Panc1 (cell line): Measurements from ENCODE around the gene FIBP. TPM values are rescaled to one million over a fixed set of nuclear protein-coding genes. Genes with fewer than 3 reads are reported as not detected.

Experiments used
- ATAC-seq: fragments of 200-7000 bp; cut with Tn5 transposase; 2 replicates; pipeline ENCODE4 v1.9.1; 2020; ENCODE audit warnings: mild to moderate bottlenecking, moderate library complexity
- BruUV-seq: library from RNA; stranded (reverse); fragments of 400-500 nt; replicated peaks from 2 replicates; lab custom pipeline; 2021; lab: Mats Ljungman, UMichigan
- CTCF ChIA-PET: fragments of 300-600 bp; sonication (Branson Sonifier 250); formaldehyde crosslinking; loops from one replicate; lab custom pipeline; 2022; ENCODE audit warnings: antibody characterized with exemption; lab: Charles Lee
- POLR2A ChIA-PET: fragments of 300-600 bp; sonication (Branson Sonifier 250); formaldehyde crosslinking; loops from one replicate; lab custom pipeline; 2022; ENCODE audit warnings: antibody characterized with exemption; lab: Charles Lee
- DNase-seq: peaks from one replicate; pipeline ENCODE4 v3.0.0-alpha.2; 2010; ENCODE audit warnings: low read depth, low spot score
- H3K27ac ChIP-seq: 2 replicates; pipeline ENCODE4 v1.5.1; 2011; ENCODE audit warnings: mild to moderate bottlenecking, low read length, inconsistent platforms
- H3K27me3 ChIP-seq: fragments of 200-500 bp; sonication (Bioruptor generic); 2 replicates; pipeline ENCODE4 v1.6.0; 2014; ENCODE audit warnings: low read length, inconsistent platforms; ENCODE audit not compliant: control insufficient read depth, insufficient read depth
- H3K36me3 ChIP-seq: fragments of 200-500 bp; sonication (Bioruptor generic); 2 replicates; pipeline ENCODE4 v1.5.1; 2014; ENCODE audit warnings: inconsistent platforms, mild to moderate bottlenecking, low read length, moderate library complexity; ENCODE audit not compliant: control insufficient read depth, insufficient read depth
- H3K4me1 ChIP-seq: 2 replicates; pipeline ENCODE4 v1.5.1; 2011; ENCODE audit warnings: inconsistent platforms, mild to moderate bottlenecking, low read length, moderate library complexity; ENCODE audit not compliant: control insufficient read depth, insufficient read depth
- H3K4me3 ChIP-seq, 2 experiments: 2 replicates each; pipeline ENCODE4 v1.5.1; 2011 to 2012; ENCODE audit warnings: low read depth in 2 of 2, low read length in 2 of 2, mild to moderate bottlenecking in 2 of 2, inconsistent platforms in 1 of 2, moderate library complexity in 1 of 2
- H3K9me3 ChIP-seq: fragments of 200-500 bp; sonication (Bioruptor generic); 2 replicates; pipeline ENCODE4 v1.5.1; 2014; ENCODE audit warnings: low read depth, mild to moderate bottlenecking, inconsistent platforms, low read length, moderate library complexity; ENCODE audit not compliant: control insufficient read depth, insufficient read depth
- POLR2AphosphoS5 ChIP-seq: IDR thresholded peaks from 2 replicates; pipeline ENCODE4 v1.6.1; 2012; ENCODE audit warnings: mild to moderate bottlenecking, low read depth, low read length, moderate library complexity
- SIN3A ChIP-seq: IDR thresholded peaks from 2 replicates; pipeline ENCODE4 v1.6.1; 2012; ENCODE audit warnings: low read depth, mild to moderate bottlenecking, low read length, moderate library complexity, borderline replicate concordance; ENCODE audit not compliant: insufficient read depth
- TCF7L2 ChIP-seq: IDR thresholded peaks from 2 replicates; pipeline ENCODE4 v1.6.1; 2011; ENCODE audit warnings: mild to moderate bottlenecking, low read depth, low read length, inconsistent platforms
- in situ Hi-C: cut with HindIII; loops from 2 replicates; pipeline ENCODE4 v1.10.0; 2016; ENCODE audit warnings: low sequenced_read_pairs, low pct_unique_long_range_greater_than_20kb
- intact Hi-C: fragments of 100-400 bp; cut with micrococcal nuclease; formaldehyde crosslinking; loops from one replicate; pipeline ENCODE4 v1.10.0; 2022; ENCODE audit not compliant: unreplicated experiment
- total RNA-seq: library from RNA; stranded (reverse); gene quantifications from one replicate; pipeline ENCODE4 v1.2.1, GENCODE V29; 2021; ENCODE audit not compliant: unreplicated experiment
- TF ChIP-seq, protein P1 (sequence below), 2 experiments: IDR thresholded peaks; 2 replicates each; pipeline ENCODE4 v1.6.1; 2011 to 2012; ENCODE audit warnings: low read depth in 2 of 2, control low read depth in 1 of 2, low read length in 1 of 2, mild to moderate bottlenecking in 1 of 2, moderate library complexity in 1 of 2; ENCODE audit not compliant: insufficient read depth in 1 of 2
- TF ChIP-seq, protein P2 (sequence below): fragments of 450-650 bp; IDR thresholded peaks from 2 replicates; pipeline ENCODE4 v1.5.1; 2017; ENCODE audit warnings: mild to moderate bottlenecking

Gene FIBP
- total RNA-seq, 1 experiment from 2014 or later: 105 TPM

DNA sequence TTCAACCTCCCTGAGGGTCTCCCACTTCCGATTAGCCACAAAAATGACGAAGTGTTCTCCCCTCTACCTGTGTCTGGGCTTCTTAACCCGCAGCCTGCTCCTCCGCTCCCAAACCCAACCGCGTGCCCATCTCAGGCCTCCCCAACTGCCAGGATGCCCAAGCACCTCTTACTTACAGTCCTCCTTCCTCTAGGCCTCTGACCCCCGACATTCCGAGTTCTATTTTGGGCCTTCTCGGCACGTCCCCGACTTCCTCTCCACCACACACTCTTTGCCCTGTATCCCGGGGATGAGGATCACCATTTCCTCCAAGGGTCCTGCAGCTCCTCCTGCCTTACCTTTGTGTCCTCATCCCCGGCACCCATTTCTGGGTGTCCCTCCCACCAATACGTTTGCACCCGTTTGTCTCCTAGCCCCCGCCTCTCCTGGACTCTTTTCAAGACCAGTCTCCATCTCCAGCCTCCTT lies 28.4 kb downstream of the FIBP start:
- intact Hi-C loops (loop anchor here (10.0 kb wide), 1 partner anchor 305 kb away; the partner anchor contains the start of gene LTBP3), in situ Hi-C loops (no loop called here)
- Histone ChIP-seq H3K27me3 (no peaks in the 10 kb centered on the region), H3K27ac (peak overlapping the region; percentile 98), H3K4me1 (peaks cover 40% of the 10 kb centered on the region), H3K9me3 (no peaks in the 10 kb centered on the region), H3K4me3 (peak overlapping the region; percentile 85 to 99), H3K36me3 (peaks cover 20% of the 10 kb centered on the region)
- ChIA-PET CTCF (interaction anchor here (0.8 to 3.3 kb wide), 7 partner anchors 9 to 42 kb away, joined by 3 to 22 read pairs (median 4); partner anchors contain the start of genes CCDC85B and FIBP), POLR2A (interaction anchor here (0.6 to 1.9 kb wide), 13 partner anchors 8 to 292 kb away, joined by 3 to 10 read pairs (median 4); partner anchors contain the start of genes CCDC85B, FIBP, KAT5 and SF3B2)
- peak; percentile 7 for ATAC-seq
- BruUV-seq: no TSS peak
- DNase-seq: no peak
- TF ChIP-seq SIN3A (no peak), TCF7L2 (no peak), POLR2AphosphoS5 (0 out of 2 replicates have a peak, but pooled peaks have one; percentile 8)
- TF ChIP-seq, protein P1, sequence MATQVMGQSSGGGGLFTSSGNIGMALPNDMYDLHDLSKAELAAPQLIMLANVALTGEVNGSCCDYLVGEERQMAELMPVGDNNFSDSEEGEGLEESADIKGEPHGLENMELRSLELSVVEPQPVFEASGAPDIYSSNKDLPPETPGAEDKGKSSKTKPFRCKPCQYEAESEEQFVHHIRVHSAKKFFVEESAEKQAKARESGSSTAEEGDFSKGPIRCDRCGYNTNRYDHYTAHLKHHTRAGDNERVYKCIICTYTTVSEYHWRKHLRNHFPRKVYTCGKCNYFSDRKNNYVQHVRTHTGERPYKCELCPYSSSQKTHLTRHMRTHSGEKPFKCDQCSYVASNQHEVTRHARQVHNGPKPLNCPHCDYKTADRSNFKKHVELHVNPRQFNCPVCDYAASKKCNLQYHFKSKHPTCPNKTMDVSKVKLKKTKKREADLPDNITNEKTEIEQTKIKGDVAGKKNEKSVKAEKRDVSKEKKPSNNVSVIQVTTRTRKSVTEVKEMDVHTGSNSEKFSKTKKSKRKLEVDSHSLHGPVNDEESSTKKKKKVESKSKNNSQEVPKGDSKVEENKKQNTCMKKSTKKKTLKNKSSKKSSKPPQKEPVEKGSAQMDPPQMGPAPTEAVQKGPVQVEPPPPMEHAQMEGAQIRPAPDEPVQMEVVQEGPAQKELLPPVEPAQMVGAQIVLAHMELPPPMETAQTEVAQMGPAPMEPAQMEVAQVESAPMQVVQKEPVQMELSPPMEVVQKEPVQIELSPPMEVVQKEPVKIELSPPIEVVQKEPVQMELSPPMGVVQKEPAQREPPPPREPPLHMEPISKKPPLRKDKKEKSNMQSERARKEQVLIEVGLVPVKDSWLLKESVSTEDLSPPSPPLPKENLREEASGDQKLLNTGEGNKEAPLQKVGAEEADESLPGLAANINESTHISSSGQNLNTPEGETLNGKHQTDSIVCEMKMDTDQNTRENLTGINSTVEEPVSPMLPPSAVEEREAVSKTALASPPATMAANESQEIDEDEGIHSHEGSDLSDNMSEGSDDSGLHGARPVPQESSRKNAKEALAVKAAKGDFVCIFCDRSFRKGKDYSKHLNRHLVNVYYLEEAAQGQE (IDR thresholded peaks at IDR 0.05; ENCODE audit: insufficient read depth in 1 of 2, low read depth in 2 of 2, low read length in 1 of 2): no peak
- TF ChIP-seq, protein P2, sequence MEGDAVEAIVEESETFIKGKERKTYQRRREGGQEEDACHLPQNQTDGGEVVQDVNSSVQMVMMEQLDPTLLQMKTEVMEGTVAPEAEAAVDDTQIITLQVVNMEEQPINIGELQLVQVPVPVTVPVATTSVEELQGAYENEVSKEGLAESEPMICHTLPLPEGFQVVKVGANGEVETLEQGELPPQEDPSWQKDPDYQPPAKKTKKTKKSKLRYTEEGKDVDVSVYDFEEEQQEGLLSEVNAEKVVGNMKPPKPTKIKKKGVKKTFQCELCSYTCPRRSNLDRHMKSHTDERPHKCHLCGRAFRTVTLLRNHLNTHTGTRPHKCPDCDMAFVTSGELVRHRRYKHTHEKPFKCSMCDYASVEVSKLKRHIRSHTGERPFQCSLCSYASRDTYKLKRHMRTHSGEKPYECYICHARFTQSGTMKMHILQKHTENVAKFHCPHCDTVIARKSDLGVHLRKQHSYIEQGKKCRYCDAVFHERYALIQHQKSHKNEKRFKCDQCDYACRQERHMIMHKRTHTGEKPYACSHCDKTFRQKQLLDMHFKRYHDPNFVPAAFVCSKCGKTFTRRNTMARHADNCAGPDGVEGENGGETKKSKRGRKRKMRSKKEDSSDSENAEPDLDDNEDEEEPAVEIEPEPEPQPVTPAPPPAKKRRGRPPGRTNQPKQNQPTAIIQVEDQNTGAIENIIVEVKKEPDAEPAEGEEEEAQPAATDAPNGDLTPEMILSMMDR: no peak

DNA sequence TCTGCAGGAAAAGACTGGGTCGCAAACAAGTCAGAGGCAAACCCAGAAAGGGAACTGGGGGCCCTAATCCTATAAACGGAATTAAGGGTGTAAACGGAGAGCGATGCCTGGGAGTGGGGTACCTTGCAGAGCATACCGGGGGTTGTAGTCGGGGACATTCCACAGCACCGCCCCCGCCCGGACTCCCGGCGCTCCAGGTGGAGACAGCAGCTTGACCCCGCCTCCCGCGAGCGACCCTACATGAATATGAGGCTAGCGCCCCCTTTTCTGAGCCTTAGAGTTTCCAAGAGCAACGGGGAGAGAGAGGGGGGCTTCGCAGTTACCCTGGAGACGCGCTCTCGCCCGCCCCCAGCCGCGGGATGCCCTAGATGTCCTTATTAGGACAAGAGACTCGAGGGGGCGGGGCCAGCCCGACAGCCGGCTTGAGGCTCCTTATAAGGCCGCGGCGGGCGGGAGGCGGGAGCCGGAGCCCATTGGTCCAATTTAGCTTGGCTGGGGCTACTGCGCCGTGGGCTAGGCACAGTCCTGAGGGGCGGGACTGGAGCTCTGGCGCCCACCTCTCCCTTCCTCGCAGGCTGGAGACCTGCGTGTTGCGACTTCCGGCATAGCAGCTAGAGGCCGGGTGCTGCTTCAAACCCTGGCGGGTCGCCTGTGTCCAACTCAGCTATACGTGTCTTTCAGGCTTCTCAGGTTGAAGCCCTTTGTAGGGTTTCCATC lies 29.0 kb downstream of the FIBP start:
- POLR2A ChIA-PET: interaction anchor here (0.5 to 1.6 kb wide), 13 partner anchors 9 to 349 kb away, joined by 3 to 10 read pairs (median 4); partner anchors contain the start of genes CCDC85B, FIBP, KAT5 and SF3B2
- BruUV-seq: no TSS peak
- peak; percentile 74 for ATAC-seq
- peak overlapping the region; percentile 85 to 99 for H3K4me3 ChIP-seq
- intact Hi-C loops: loop anchor here (10.0 kb wide), 1 partner anchor 304 kb away; the partner anchor contains the start of gene LTBP3
- in situ Hi-C loops: no loop called here
- peak; percentile 88 for DNase-seq
- H3K27me3 ChIP-seq: no peaks in the 10 kb centered on the region
- peak overlapping the region; percentile 98 for H3K27ac ChIP-seq
- peaks cover 26% of the 10 kb centered on the region for H3K36me3 ChIP-seq
- H3K9me3 ChIP-seq: no peaks in the 10 kb centered on the region
- CTCF ChIA-PET: interaction anchor here (0.5 to 3.3 kb wide), 9 partner anchors 12 to 153 kb away, joined by 3 to 22 read pairs (median 5); partner anchors contain the start of genes CCDC85B and FIBP
- peaks cover 46% of the 10 kb centered on the region for H3K4me1 ChIP-seq
- TF ChIP-seq POLR2AphosphoS5: peak; percentile 91
- TF ChIP-seq SIN3A: peak; percentile 83; the same call in 1 of the 2 replicates
- TF ChIP-seq, protein P2: no peak
- TF ChIP-seq, protein P1 (IDR thresholded peaks at IDR 0.05; ENCODE audit: insufficient read depth in 1 of 2, low read depth in 2 of 2, low read length in 1 of 2): no peak
- TF ChIP-seq TCF7L2: peak; percentile 81
